Ramos (cell line): Measurements from ENCODE around the gene CSAG3.
"Not testable (repeated sequence)": the region's sequence is repeated elsewhere in the genome, so short reads cannot be mapped to it uniquely, and the experiment has no call there.

ENCODE experiments used
- in situ Hi-C: fragments of 300-500 bp; cut with MboI; formaldehyde crosslinking; loops from one replicate; pipeline ENCODE4 v1.14.3; 2022; ENCODE audit warnings: low sequenced_read_pairs; ENCODE audit not compliant: unreplicated experiment

The CSAG3 gene

DNA sequence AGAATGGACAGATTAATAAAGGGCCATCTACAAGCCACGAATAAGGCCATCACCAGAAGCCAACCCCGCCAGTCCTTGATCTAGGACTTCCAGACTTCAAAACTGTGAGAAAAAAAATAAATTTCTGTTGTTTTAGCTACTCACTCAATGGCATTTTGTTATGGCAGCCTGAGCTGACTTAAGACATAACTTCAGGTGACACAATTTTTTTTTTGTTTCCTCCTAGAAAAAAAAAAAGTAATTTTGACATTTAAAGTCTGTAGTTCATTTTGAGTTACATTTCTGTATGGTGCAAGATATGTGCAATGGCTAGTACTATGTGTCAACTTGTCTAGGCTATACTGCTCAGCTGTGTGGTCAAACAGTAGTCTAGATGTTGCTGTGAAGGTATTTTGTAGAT, at the start of gene CSAG3:
Gene CSAG3, plus strand, starts transcription at position 301 of the 400 bp plus-strand sequence.
- in situ Hi-C loops, result not testable (repeated sequence)

GRCh38 chrX:152713195-152713594, 45.8 kb upstream of the CSAG3 start:
- in situ Hi-C loops, result not testable (repeated sequence)

DNA sequence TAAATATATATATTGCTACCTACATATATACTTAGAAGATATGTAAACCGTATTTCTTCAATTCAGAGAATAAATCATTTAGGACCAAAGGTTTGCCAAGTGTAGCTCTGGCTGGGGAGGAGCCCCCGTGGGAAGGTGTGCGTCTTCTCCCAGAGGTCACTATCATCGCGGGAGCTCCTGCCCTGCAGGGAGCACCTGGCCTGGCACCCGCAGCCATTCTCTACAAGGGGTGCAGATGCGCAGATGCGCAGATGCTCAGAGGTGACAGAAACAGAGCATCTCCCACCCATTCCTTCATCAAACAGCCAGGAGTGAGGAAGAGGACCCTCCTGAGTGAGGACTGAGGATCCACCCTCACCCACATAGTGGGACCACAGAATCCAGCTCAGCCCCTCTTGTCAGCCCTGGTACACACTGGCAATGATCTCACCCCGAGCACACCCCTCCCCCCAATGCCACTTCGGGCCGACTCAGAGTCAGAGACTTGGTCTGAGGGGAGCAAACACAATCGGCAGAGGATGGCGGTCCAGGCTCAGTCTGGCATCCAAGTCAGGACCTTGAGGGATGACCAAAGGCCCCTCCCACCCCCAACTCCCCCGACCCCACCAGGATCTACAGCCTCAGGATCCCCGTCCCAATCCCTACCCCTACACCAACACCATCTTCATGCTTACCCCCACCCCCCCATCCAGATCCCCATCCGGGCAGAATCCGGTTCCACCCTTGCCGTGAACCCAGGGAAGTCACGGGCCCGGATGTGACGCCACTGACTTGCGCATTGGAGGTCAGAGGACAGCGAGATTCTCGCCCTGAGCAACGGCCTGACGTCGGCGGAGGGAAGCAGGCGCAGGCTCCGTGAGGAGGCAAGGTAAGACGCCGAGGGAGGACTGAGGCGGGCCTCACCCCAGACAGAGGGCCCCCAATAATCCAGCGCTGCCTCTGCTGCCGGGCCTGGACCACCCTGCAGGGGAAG, 44.9 kb upstream of the CSAG3 start, which contains the start of gene MAGEA2B:
Gene MAGEA2B, plus strand, starts transcription at position 814 of the 973 bp plus-strand sequence. CDS start 2,479 bp downstream, outside the sequence.
- in situ Hi-C loops, result not testable (repeated sequence)

- in situ Hi-C loops, result no loop called here
These were observed 33.6 kb upstream of the CSAG3 start for GRCh38 chrX:152725409-152725808.

GRCh38 chrX:152733261-152733975, 25.6 kb upstream of the CSAG3 start, which contains the start of the genes CSAG1 and MAGEA12:
Gene CSAG1, minus strand, starts transcription at chrX:152733721. Its CDS starts 1,261 bp downstream, at chrX:152732460.
Gene MAGEA12, plus strand, starts transcription at chrX:152733757. Its CDS starts 2,405 bp downstream, at chrX:152736162.
- in situ Hi-C loops, result no loop called here

DNA sequence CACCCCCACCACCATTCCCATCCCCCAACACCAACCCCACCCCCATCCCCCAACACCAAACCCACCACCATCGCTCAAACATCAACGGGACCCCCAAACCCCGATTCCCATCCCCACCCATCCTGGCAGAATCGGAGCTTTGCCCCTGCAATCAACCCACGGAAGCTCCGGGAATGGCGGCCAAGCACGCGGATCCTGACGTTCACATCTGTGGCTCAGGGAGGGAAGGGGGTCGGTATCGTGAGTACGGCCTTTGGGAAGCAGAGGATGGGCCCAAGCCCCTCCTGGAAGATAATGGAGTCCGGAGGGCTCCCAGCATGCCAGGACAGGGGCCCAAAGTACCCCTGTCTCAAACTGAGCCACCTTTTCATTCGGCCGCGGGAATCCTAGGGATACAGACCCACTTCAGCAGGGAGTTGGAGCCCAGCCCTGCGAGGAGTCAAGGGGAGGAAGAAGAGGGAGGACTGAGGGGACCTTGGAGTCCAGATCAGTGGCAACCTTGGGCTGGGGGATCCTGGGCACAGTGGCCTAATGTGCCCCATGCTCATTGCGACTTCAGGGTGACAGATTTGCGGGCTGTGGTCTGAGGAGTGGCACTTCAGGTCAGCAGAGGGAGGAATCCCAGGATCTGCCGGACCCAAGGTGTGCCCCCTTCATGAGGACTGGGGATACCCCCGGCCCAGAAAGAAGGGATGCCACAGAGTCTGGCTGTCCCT, 24.7 kb upstream of the CSAG3 start:
- in situ Hi-C loops, result not testable (repeated sequence)

DNA sequence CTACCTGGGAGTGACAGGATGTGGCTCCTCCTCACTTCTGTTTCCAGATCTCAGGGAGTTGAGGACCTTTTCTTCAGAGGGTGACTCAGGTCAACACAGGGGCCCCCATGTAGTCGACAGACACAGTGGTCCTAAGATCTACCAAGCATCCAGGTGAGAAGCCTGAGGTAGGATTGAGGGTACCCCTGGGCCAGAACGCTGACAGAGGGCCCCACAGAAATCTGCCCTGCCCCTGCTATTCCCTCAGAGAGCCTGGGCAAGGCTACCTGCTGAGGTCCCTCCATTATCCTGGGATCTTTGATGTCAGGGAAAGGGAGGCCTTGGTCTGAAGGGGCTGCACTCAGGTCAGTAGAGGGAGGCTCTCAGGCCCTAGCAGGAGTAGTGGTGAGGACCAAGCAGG, 23.9 kb upstream of the CSAG3 start:
- in situ Hi-C loops, result no loop called here

DNA sequence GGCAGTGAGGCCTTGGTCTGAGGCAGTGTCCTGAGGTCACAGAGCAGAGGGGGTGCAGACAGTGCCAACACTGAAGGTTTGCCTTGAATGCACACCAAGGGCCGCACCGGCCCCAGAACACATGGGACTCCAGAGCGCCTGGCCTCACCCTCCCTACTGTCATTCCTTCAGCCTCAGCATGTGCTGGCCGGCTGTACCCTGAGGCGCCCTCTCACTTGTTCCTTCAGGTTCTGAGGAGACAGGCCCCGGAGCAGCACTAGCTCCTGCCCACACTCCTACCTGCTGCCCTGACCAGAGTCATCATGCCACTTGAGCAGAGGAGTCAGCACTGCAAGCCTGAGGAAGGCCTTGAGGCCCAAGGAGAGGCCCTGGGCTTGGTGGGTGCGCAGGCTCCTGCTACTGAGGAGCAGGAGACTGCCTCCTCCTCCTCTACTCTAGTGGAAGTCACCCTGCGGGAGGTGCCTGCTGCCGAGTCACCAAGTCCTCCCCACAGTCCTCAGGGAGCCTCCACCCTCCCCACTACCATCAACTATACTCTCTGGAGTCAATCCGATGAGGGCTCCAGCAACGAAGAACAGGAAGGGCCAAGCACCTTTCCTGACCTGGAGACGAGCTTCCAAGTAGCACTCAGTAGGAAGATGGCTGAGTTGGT, 23.0 kb upstream of the CSAG3 start:
- in situ Hi-C loops, result no loop called here

GRCh38 chrX:152736528-152736927, 22.5 kb upstream of the CSAG3 start:
- in situ Hi-C loops, result not testable (repeated sequence)

GRCh38 chrX:152738560-152738959, 20.5 kb upstream of the CSAG3 start:
- in situ Hi-C loops, result no loop called here

DNA sequence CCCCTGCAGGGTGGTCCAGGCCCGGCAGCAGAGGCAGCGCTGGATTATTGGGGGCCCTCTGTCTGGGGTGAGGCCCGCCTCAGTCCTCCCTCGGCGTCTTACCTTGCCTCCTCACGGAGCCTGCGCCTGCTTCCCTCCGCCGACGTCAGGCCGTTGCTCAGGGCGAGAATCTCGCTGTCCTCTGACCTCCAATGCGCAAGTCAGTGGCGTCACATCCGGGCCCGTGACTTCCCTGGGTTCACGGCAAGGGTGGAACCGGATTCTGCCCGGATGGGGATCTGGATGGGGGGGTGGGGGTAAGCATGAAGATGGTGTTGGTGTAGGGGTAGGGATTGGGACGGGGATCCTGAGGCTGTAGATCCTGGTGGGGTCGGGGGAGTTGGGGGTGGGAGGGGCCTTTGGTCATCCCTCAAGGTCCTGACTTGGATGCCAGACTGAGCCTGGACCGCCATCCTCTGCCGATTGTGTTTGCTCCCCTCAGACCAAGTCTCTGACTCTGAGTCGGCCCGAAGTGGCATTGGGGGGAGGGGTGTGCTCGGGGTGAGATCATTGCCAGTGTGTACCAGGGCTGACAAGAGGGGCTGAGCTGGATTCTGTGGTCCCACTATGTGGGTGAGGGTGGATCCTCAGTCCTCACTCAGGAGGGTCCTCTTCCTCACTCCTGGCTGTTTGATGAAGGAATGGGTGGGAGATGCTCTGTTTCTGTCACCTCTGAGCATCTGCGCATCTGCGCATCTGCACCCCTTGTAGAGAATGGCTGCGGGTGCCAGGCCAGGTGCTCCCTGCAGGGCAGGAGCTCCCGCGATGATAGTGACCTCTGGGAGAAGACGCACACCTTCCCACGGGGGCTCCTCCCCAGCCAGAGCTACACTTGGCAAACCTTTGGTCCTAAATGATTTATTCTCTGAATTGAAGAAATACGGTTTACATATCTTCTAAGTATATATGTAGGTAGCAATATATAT, 5.0 kb upstream of the CSAG3 start, which contains the start of gene MAGEA2:
Gene MAGEA2, minus strand, starts transcription at position 157 of the 965 bp plus-strand sequence. CDS start 2,479 bp downstream, outside the sequence.
- in situ Hi-C loops, result not testable (repeated sequence)

- in situ Hi-C loops, result not testable (repeated sequence)
These were observed 4.1 kb upstream of the CSAG3 start for GRCh38 chrX:152754871-152755270.

DNA sequence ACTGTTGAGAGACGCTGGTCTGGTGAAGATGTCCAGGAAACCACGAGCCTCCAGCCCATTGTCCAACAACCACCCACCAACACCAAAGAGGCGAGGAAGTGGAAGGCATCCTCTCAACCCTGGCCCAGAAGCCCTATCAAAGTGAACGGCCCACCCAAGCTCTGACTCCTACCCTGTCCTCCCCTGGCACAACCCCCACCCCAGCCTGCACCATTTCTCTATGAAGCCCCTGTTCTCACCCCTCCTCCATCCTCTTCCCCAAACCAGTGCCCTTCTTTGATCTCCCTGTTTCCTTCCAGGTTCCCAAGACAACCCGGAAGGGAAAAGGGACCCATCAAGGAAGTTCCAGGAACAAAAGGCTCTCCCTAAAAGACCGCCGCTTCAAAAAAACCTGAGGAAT, 526 bp downstream of the CSAG3 start:
- in situ Hi-C loops, result not testable (repeated sequence)

- in situ Hi-C loops, result not testable (repeated sequence)
These were observed 2.6 kb downstream of the CSAG3 start for GRCh38 chrX:152761582-152761981.

GRCh38 chrX:152766562-152766961, 7.5 kb downstream of the CSAG3 start:
- in situ Hi-C loops, result not testable (repeated sequence)

GRCh38 chrX:152769549-152770289, 10.7 kb downstream of the CSAG3 start, which contains the start of gene MAGEA6:
Gene MAGEA6, minus strand, starts transcription at chrX:152769689. Its CDS starts 2,039 bp downstream, at chrX:152767650.
- in situ Hi-C loops, result not testable (repeated sequence)

GRCh38 chrX:152787062-152787461, 28.0 kb downstream of the CSAG3 start:
- in situ Hi-C loops, result not testable (repeated sequence)

DNA sequence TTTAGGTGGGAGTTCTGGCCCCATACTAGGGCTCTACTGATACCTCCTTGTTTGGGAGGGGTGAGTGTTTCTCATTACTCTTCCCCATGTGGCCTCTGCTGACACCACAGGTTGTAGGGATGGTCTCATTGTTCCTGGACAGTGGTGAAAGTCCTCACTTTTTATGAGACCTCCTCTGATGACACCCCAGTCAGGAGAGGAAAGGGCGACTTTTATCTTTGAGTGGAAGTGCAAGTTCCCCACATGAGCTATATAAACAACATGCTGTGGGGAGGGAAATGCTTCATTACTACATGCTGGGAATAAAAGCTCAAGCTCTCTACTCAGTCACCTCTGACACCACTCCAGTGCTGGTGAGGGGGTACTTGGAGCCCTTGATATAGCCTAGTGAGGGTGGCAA, 39.9 kb downstream of the CSAG3 start:
- in situ Hi-C loops, result no loop called here
